K562 (cell line): ENCODE measurements around the gene ABI3BP. TPM values are rescaled to one million over a fixed set of nuclear protein-coding genes. Genes with fewer than 3 reads are reported as not detected.

Experiments used
- ATAC-seq: fragments of 200-7000 bp; cut with Tn5 transposase; 3 replicates; pipeline ENCODE4 v1.9.1; 2020; ENCODE audit warnings: moderate library complexity
- BruUV-seq: library from RNA; stranded (reverse); fragments of 400-500 nt; replicated peaks from 2 replicates; lab custom pipeline; 2021; lab: Mats Ljungman, UMichigan
- CTCF ChIA-PET: fragments of 300-600 bp; formaldehyde crosslinking; extraction: SDS; loops from one replicate; lab custom pipeline; 2021; ENCODE audit warnings: low intra/inter-chr PET ratio; lab: Yijun Ruan, JAX
- POLR2A ChIA-PET: fragments of 300-600, 350-650 bp; sonication (Branson Sonifier 250); formaldehyde crosslinking; extraction: SDS; loops from one replicate; lab custom pipeline; 2021; ENCODE audit warnings: antibody characterized with exemption, inconsistent platforms; lab: Yijun Ruan, JAX
- DNase-seq, 4 experiments: peaks; one replicate each; pipeline versions ENCODE4 v3.0.0 to v3.0.0-alpha.2; 2011 to 2018; ENCODE audit warnings: low spot score in 3 of 4, mixed read lengths in 3 of 4; ENCODE audit errors: extremely low read depth in 1 of 4
- FAIRE-seq: peaks from 2 replicates; lab custom pipeline; 2011; peaks lifted over from hg19 to GRCh38; lab: Jason Lieb, UNC
- H2AFZ ChIP-seq: 2 replicates; pipeline ENCODE4 v1.6.0; 2011; ENCODE audit warnings: low read depth, low read length, control low read depth, inconsistent platforms
- H3K27ac ChIP-seq: fragments of 200-600 bp; 3 replicates; pipeline ENCODE4 v1.8.0; 2011; ENCODE audit warnings: low read depth, mild to moderate bottlenecking, control low read depth, inconsistent platforms, low read length, moderate library complexity, mixed read lengths; ENCODE audit errors: extremely low read depth
- H3K27me3 ChIP-seq, 2 experiments: fragments of 300-600 bp in 1 of 2; 2 replicates in 1 of 2; 3 replicates in 1 of 2; pipeline versions ENCODE4 v1.6.0 to v1.8.0; 2011; ENCODE audit warnings: inconsistent platforms in 2 of 2, low read length in 2 of 2, mild to moderate bottlenecking in 1 of 2, mixed read lengths in 1 of 2, moderate library complexity in 1 of 2; ENCODE audit not compliant: control insufficient read depth in 2 of 2, insufficient read depth in 2 of 2
- H3K36me3 ChIP-seq: fragments of 300-600 bp; 3 replicates; pipeline ENCODE4 v1.8.0; 2011; ENCODE audit warnings: mild to moderate bottlenecking, low read length, inconsistent platforms; ENCODE audit not compliant: control insufficient read depth, insufficient read depth
- H3K4me1 ChIP-seq, 2 experiments: fragments of 200-600 bp in 1 of 2; replicated peaks in 1 of 2; 2 replicates in 1 of 2; 3 replicates in 1 of 2; pipeline versions ENCODE4 v1.5.1 to v1.8.0; 2011; ENCODE audit warnings: inconsistent platforms in 2 of 2, low read length in 2 of 2, mild to moderate bottlenecking in 1 of 2, mixed read lengths in 1 of 2, moderate library complexity in 1 of 2; ENCODE audit not compliant: control insufficient read depth in 2 of 2, insufficient read depth in 2 of 2
- H3K4me2 ChIP-seq: 2 replicates; pipeline ENCODE4 v1.6.1; 2011; ENCODE audit warnings: low read length, control low read depth, inconsistent platforms, mixed read lengths; ENCODE audit not compliant: insufficient read depth
- H3K4me3 ChIP-seq: fragments of 200-600 bp; sonication (generic), shearing (Covaris generic); 2 replicates; pipeline ENCODE4 v1.5.1; 2016; ENCODE audit warnings: control low read depth, inconsistent platforms
- H3K79me2 ChIP-seq: fragments of 200-600 bp; 3 replicates; pipeline ENCODE4 v1.8.0; 2011; ENCODE audit warnings: low read length, inconsistent platforms; ENCODE audit not compliant: control insufficient read depth, insufficient read depth
- H3K9ac ChIP-seq, 2 experiments: 2 replicates each; pipeline versions ENCODE4 v1.6.0 to v1.6.1; 2011; ENCODE audit warnings: low read depth in 2 of 2, low read length in 2 of 2, control low read depth in 1 of 2, inconsistent platforms in 1 of 2, mild to moderate bottlenecking in 1 of 2, mixed read lengths in 1 of 2; ENCODE audit not compliant: insufficient read depth in 1 of 2
- H3K9me1 ChIP-seq: one replicate; pipeline ENCODE4 v1.6.0; 2011; ENCODE audit warnings: inconsistent platforms, mild to moderate bottlenecking, low read length, moderate library complexity; ENCODE audit not compliant: control insufficient read depth, insufficient read depth
- H3K9me3 ChIP-seq: replicated peaks from 2 replicates; pipeline ENCODE4 v1.5.1; 2011; ENCODE audit warnings: low read depth, low read length, inconsistent platforms; ENCODE audit not compliant: control insufficient read depth, insufficient read depth
- H4K20me1 ChIP-seq: replicated peaks from 2 replicates; pipeline ENCODE4 v1.6.1; 2011; ENCODE audit warnings: low read length, inconsistent platforms, mixed read lengths; ENCODE audit not compliant: control insufficient read depth, insufficient read depth
- CTCF ChIP-seq, 3 experiments: IDR thresholded peaks in 2 of 3; conservative IDR thresholded peaks in 1 of 3; 2 replicates each; pipeline ENCODE4 v1.5.1; 2011 to 2012; ENCODE audit warnings: low read length in 3 of 3, mild to moderate bottlenecking in 3 of 3, control low read depth in 2 of 3, improper control_type of control experiment in 1 of 3, inconsistent platforms in 1 of 3, low read depth in 1 of 3, mixed read lengths in 1 of 3, moderate library complexity in 1 of 3; ENCODE audit not compliant: insufficient read depth in 2 of 3
- RAD21 ChIP-seq, 2 experiments: fragments of 250-450 bp in 1 of 2; fragments of 450-650 bp in 1 of 2; sonication (Bioruptor Pico) in 1 of 2; formaldehyde crosslinking in 1 of 2; IDR thresholded peaks in 1 of 2; conservative IDR thresholded peaks in 1 of 2; 2 replicates each; pipeline versions ENCODE4 v1.4.0 to v1.8.0; 2020 to 2022; ENCODE audit warnings: mild to moderate bottlenecking in 2 of 2, moderate library complexity in 1 of 2
- SRF ChIP-seq, 2 experiments: fragments of 250-450, 450-650 bp in 1 of 2; sonication (Bioruptor Pico) in 1 of 2; sonication (generic) in 1 of 2; formaldehyde crosslinking; IDR thresholded peaks; 2 replicates each; pipeline versions ENCODE4 v1.5.0 to v1.5.1; 2020 to 2022; ENCODE audit warnings: mild to moderate bottlenecking in 1 of 2, missing genetic modification reagents in 1 of 2
- WGBS: fragments of 100-300 bp; shearing (Covaris generic); methylation state at CpG from one replicate; pipeline ENCODE4 v1.1.6; 2016; ENCODE audit warnings: low coverage, mixed read lengths; ENCODE audit not compliant: insufficient coverage; ENCODE audit errors: missing lambda C conversion rate; 5-methylcytosine and 5-hydroxymethylcytosine counted together
- in situ Hi-C: fragments of 300-500 bp; cut with MboI; formaldehyde crosslinking; loops from 4 replicates; pipeline ENCODE4 v1.15.0; 2018; ENCODE audit warnings: inconsistent platforms, mixed read lengths
- intact Hi-C: fragments of 100-400 bp; cut with micrococcal nuclease; formaldehyde crosslinking; loops from 2 replicates; pipeline ENCODE4 v1.14.2; 2022
- polyA plus RNA-seq, 8 experiments: library from polyadenylated mRNA; depleted of rRNA in 4 of 8; stranded (reverse) in 5 of 8; unstranded in 3 of 8; fragments of >200 nt; fragmentation: Nextera tagmentation in 2 of 8; fragmentation: Illumina TruSeq in 1 of 8; extraction: Ambion mirVana in 2 of 8; extraction: Trizol in 1 of 8; gene quantifications; 2 replicates each; pipeline versions ENCODE4 v1.2.1 to v1.2.3, GENCODE V29; 2011 to 2014; ENCODE audit warnings: inconsistent platforms in 1 of 8, missing spikeins in 1 of 8
- total RNA-seq, 7 experiments: library from RNA; depleted of rRNA in 6 of 7; stranded (reverse); fragments of >200 nt in 6 of 7; fragmentation: Illumina TruSeq in 2 of 7; extraction: Trizol in 2 of 7; gene quantifications; 2 replicates each; pipeline versions ENCODE4 v1.2.1 to v1.2.3, GENCODE V29; 2011 to 2021; ENCODE audit warnings: low replicate concordance in 1 of 7

ABI3BP gene
- total and polyA plus RNA-seq, 9 of the 15 experiments (the other 6 are each of a cell fraction or from before 2014, with no cell fraction given): 0.01 to 0.24 (median 0.06) TPM; not detected in 5

- Histone ChIP-seq H3K9me3 (no peaks in the 10 kb centered on the region), H3K79me2 (peaks cover 24% of the 10 kb centered on the region), H2AFZ (no peak overlapping the region), H3K9ac (no peak overlapping the region), H3K27ac (no peak overlapping the region), H3K36me3 (peaks cover 95% of the 10 kb centered on the region), H3K4me3 (no peak overlapping the region), H3K4me2 (no peak overlapping the region), H3K9me1 (no peaks in the 10 kb centered on the region), H3K27me3 (no peaks in the 10 kb centered on the region), H3K4me1 (peaks cover 0 to 5% of the 10 kb centered on the region in 2 experiments; a peak in 2 of 5 replicates), H4K20me1 (no peaks in the 10 kb centered on the region)
- intact Hi-C loops (loop anchor here (5.0 kb wide), 1 partner anchor 60 kb away; no protein-coding TSS in a partner anchor), in situ Hi-C loops (no loop called here)
- ChIA-PET CTCF (no interaction called here), POLR2A (interaction anchor here (3.2 kb wide), 1 partner anchor 11 kb away, joined by 12 read pairs; no protein-coding TSS in a partner anchor)
- ATAC-seq (peak; percentile 76), FAIRE-seq (peak; percentile 46), DNase-seq (peak; percentile 13 to 19 (median 14))
- 31% methylated on average over 2 of the region's 2 CpGs for WGBS
- no TSS peak for BruUV-seq
- TF ChIP-seq RAD21 (CRISPR knock-in tag; conservative IDR thresholded peaks at IDR 0.05 in 1 of 2, IDR thresholded peaks at IDR 0.05 in 1 of 2) (peak; percentile 24 to 56; a peak in 3 of 4 replicates), CTCF (IDR thresholded peaks at IDR 0.05 in 2 of 3, conservative IDR thresholded peaks at IDR 0.05 in 1 of 3; ENCODE audit: insufficient read depth in 2 of 3, low read depth in 1 of 3, low read length in 3 of 3) (peak in 2 of 3 experiments; percentile 32 to 36; a peak in 2 of 6 replicates), SRF (CRISPR knock-in tag; IDR thresholded peaks at IDR 0.05) (no peak)
Observed at GRCh38 chr3:100737334-100737733, 255.9 kb downstream of the ABI3BP start.
